ENCODE data around the gene MYOCD.
"Not testable (repeated sequence)": the region's sequence is repeated elsewhere in the genome, so short reads cannot be mapped to it uniquely, and the experiment has no call there.

The MYOCD gene

GRCh38 chr17:12665263-12666210 lies at the start of gene MYOCD:
Gene MYOCD, plus strand, starts transcription at chr17:12665890. Its CDS starts 299 bp downstream, at chr17:12666189.
- peak in 1 of 3 donors; percentile 3 for DNase-seq

GRCh38 chr17:12616161-12616560 lies 49.5 kb upstream of the MYOCD start:
- DNase-seq: no peak

GRCh38 chr17:12618557-12618956 lies 47.1 kb upstream of the MYOCD start:
- DNase-seq: no peak

GRCh38 chr17:12619459-12620199 lies 46.1 kb upstream of the MYOCD start:
- DNase-seq: no peak

- DNase-seq: no peak
These were observed 45.4 kb upstream of the MYOCD start for GRCh38 chr17:12620200-12620720.

GRCh38 chr17:12622726-12623125 lies 43.0 kb upstream of the MYOCD start:
- no peak for DNase-seq

- DNase-seq: no peak
These were observed 42.4 kb upstream of the MYOCD start for GRCh38 chr17:12623220-12623848.

GRCh38 chr17:12624211-12624610 lies 41.5 kb upstream of the MYOCD start:
- no peak for DNase-seq

- no peak for DNase-seq
These were observed 40.6 kb upstream of the MYOCD start for GRCh38 chr17:12625092-12625491.

GRCh38 chr17:12627177-12627629 lies 38.5 kb upstream of the MYOCD start:
- no peak for DNase-seq

- DNase-seq: no peak
These were observed 37.8 kb upstream of the MYOCD start for GRCh38 chr17:12627781-12628451.

- DNase-seq: no peak
These were observed 34.6 kb upstream of the MYOCD start for GRCh38 chr17:12631076-12631475.

GRCh38 chr17:12632785-12633184 lies 32.9 kb upstream of the MYOCD start:
- no peak for DNase-seq

GRCh38 chr17:12634789-12635414 lies 30.8 kb upstream of the MYOCD start:
- DNase-seq: no peak

- not testable (repeated sequence) for DNase-seq
These were observed 29.7 kb upstream of the MYOCD start for GRCh38 chr17:12635996-12636395.

GRCh38 chr17:12637015-12637414 lies 28.7 kb upstream of the MYOCD start:
- no peak for DNase-seq

- no peak for DNase-seq
These were observed 27.7 kb upstream of the MYOCD start for GRCh38 chr17:12637745-12638651.

- DNase-seq: no peak
These were observed 25.3 kb upstream of the MYOCD start for GRCh38 chr17:12640364-12640763.

GRCh38 chr17:12641084-12641483 lies 24.6 kb upstream of the MYOCD start:
- no peak for DNase-seq

GRCh38 chr17:12642034-12642433 lies 23.7 kb upstream of the MYOCD start:
- no peak for DNase-seq

GRCh38 chr17:12643822-12644221 lies 21.9 kb upstream of the MYOCD start:
- DNase-seq: no peak
